Dermis microvascular lymphatic vessel endothelial cell (primary cell): ENCODE data around the gene ING4. TPM values are rescaled to one million over a fixed set of nuclear protein-coding genes. Genes with fewer than 3 reads are reported as not detected.

Experiments
- DNase-seq, 2 donors: peaks; one replicate each; pipeline versions ENCODE4 v3.0.0 to v3.0.0-alpha.2; 2010; ENCODE audit warnings: low read depth in 2 of 2
- total RNA-seq: library from RNA; depleted of rRNA; stranded (reverse); fragments of >200 nt; gene quantifications from 2 replicates; pipeline ENCODE4 v1.2.1, GENCODE V29; 2014

Gene ING4
- total RNA-seq, 1 donor from 2014 or later, result 31.1 TPM

DNA sequence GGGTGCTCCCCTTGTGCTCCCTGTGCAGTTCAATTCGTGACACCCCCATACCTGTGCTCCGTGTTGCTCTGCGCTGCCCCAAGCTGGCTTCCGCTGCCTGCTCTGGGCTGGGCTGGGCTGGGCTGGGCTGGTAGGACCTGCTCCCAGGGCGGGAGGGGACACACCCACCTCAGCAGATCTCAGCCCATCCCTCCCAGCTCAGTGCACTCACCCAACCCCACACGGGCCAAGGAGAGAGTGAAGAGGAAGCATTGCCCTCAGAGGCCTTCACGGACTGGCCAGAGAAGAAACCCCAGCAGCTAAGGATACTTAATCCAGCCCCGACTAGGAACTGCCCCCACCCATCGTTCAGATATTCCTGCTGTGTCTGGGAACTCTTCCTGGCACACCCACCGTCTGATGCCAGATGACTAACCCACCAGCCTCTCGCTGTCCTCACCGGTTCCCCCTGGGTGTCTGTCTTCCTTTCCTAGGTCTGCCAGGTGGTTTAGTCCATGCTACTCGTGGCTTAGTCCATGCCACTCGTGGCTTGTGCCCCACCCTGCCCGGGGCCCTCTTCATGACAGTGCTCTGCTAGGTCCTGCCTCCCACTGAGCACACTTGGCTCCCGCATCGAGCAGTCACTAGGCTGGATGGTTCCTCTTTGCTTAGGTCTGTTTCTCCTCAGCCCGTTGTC, 26.9 kb downstream of the ING4 start, which contains the start of gene LPAR5:
Gene LPAR5, minus strand, starts transcription at position 104 of the 676 bp plus-strand sequence. CDS start 14,711 bp downstream, outside the sequence.
- peak in 1 of 2 donors; percentile 22 for DNase-seq

- DNase-seq, result no peak
Observed at GRCh38 chr12:6635375-6635855, 27.5 kb downstream of the ING4 start.

GRCh38 chr12:6632026-6632983, 30.6 kb downstream of the ING4 start:
- DNase-seq, result no peak

GRCh38 chr12:6631549-6631961, 31.4 kb downstream of the ING4 start:
- no peak for DNase-seq

DNA sequence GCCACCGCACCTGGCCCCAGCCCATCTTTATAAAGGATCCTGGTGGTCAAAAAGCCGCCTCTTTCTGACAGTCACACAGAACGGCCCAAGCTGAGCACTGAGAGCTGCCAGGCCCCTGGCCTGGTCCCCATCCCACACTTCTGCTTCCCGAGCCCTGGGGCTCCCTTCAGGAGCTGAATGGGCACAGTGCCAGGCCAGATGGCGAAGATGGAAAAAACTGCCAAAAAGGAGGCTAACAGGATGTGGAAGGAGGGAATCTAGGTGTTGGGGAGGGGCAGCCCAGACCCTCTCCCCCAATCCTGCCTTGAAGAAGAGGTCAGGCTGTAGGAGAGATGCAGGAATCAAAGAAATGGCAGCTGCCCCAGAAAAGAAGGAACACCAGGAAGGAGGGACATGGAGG, 32.2 kb downstream of the ING4 start:
- no peak for DNase-seq

GRCh38 chr12:6627616-6628015, 35.3 kb downstream of the ING4 start:
- DNase-seq, result no peak

- no peak for DNase-seq
Observed at GRCh38 chr12:6626654-6627283, 36.1 kb downstream of the ING4 start.

GRCh38 chr12:6620885-6621274, 42.0 kb downstream of the ING4 start:
- no peak for DNase-seq

DNA sequence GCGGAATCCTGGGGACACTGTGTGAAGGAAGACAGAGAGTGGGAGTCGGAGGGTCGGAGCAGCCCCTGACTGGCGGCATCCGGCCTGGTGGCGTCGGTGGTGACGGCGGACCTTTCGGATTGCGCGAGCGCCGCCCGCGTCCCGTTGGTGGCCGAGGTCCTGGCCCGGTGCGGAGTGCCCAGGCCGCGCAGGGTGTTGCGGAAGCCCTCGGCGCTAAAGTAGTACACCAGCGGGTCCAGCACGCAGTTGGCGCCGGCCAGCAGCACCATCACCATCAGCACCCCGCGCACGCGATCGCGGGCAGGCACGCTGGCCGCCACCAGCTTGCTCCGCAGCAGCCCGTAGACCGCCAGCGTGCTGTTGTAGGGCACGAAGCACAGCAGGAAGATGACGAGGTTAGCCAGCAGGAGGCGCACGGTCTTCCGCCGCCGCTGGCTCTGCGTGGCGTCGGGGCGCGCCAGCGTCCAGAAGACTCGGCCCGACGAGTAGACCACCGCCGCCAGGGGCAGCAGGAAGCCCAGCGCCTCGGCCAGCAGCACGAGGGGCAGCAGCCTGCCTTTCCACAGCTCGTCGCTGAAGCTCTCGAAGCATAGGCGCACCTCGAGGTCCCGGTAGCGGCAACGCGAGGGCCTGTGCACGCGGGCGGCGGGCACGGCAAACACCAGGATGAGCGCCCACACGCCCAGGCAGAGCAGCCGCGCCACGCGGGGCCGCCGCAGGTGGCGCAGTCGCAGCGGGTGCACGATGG, 42.6 kb downstream of the ING4 start:
- DNase-seq, result peak; percentile 39 to 78

DNA sequence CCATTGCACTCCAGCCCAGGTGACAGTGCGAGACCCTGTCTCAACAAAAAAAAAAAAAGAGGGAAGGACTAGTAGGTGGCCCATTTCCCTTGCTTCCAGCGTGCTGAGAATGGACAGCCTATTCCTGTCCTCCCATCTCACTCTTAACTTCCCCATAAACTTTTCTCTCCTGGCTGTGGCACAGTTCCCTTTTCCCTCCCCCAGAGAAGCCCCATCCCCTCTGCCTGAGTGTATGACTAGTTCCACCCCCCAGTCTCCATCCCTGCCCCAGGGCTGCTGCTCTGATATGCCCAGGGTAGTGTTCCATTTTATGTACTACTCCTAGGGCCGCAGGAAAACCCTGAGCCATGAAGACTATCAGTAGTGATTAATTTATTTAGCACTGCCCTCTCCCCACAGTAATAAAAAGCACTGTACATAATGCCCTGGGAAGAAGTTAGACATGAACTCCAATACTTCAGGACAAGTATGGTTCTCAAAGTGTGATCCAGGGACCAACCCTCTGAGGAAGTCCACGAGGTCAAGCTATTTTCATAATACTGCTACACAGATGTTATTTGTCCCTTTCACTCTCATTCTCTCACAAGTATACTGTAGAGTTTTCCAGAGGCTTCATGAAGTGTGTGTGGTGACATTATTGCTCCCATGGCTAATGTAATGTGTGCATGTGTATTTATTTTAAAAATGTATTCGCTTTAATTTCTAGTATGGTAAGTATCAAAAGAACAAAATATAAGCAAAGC, 44.3 kb downstream of the ING4 start:
- no peak for DNase-seq

DNA sequence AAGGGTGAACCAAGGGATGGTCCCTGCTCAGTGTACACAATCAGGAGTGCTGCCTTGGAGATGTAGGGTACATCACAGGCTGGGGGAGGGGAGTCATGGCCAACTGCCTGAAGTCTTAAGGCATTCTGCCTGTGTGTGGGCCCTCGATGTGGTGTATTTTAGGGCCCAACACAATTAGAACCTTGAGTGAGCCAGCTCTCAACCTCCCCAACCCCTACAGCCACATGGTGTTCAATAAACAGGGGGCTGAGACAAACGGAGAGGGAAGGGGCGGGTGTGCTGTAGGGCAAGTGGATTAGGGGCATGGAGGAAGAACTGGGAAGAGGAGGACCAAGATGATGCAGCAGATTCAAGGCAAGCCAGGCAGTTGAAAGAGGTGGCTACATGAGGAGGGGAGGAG, 47.1 kb downstream of the ING4 start:
- DNase-seq, result no peak

- DNase-seq, result no peak
Observed at GRCh38 chr12:6614513-6615172, 48.3 kb downstream of the ING4 start.

DNA sequence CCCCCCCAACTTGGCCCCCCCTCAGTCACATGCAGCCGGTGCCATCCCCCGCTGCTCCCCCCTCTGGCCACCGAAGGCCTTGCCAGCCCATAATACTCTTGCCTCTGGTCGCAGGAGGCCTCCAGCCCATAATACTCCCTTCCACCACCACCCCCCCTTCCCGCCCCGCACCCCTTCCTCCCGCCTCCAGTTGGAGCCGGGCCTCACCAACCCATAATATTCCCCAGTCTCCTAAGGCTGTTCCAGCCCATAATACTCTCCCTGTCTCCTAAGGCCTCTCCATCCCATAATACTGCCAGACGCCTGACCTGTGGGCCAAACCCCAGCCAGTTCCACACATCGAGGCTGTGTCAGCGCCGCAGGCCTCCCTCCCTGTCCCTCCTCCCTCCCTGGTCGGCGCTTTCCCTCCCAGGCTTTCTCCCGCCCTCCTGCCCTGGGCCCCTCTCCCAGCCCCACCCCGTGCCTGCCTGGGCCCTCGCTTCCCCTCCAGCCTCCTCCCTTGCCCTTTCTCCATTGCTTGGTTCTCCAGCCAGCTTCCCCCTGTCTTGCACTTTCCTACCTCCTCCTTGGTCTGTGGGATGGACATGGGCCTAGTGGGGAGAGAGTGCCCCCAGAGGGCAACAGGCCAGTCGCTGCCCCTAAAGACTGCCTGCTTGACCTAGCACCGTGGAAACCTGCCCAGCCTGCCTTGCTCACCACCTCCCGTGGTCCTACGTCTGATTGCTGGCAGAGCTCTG, 49.0 kb downstream of the ING4 start:
- DNase-seq, result peak; percentile 74 to 83

DNA sequence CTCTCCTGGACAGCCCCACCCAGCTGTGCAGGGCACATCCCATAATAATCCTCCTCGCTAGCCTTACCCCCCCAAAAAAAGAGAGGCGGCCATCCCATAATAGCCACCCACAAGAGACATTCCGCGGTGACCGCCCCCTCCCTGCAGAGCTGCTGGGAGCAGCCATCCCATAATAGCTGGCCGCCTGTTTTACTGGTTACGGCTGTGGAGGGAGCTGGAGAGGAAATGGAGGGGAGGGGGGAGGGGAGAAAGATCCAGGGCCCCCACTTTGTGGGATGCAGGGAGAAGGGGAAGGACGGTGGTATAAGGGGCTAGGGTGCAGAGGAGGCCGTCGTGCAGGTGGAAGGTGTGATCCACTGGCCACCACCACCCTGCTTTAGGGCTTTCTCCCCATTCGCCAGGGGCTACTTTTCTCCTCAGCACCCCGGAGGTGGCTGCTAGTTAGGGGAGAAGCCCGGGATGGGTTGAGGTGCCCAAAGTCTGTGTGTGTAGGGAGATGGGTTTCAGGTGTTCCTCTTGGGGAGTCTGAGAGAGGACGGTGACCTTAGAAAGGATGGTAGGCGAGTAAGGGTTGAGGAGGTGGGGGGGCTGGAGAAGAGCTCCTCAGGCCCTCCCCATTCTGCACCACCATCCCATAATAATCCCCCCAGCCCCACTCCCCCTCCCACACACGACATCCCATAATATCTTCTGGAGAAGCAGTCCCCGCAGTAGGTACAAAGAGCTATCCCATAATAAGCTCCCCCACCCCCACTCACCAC, 49.7 kb downstream of the ING4 start:
- DNase-seq, result peak in 1 of 2 donors; percentile 37

DNA sequence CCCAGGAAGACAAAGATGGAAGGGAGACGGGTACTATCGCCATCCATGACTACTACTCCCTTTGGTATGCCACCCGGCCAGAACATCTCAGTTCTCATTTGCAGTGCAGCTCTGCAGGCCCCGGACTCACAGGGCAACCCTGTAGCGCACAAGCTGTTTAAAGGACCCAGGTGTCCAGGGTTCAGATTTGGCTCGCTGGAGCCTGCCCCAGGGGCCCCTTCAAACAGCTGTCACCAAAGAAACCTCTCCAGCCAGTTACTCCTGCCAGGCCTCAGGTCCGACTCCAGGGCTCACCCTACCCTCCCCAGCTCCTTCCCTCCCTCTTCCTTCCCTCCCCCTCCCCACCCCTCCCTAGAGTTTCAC, 50.3 kb downstream of the ING4 start:
- DNase-seq, result no peak

DNA sequence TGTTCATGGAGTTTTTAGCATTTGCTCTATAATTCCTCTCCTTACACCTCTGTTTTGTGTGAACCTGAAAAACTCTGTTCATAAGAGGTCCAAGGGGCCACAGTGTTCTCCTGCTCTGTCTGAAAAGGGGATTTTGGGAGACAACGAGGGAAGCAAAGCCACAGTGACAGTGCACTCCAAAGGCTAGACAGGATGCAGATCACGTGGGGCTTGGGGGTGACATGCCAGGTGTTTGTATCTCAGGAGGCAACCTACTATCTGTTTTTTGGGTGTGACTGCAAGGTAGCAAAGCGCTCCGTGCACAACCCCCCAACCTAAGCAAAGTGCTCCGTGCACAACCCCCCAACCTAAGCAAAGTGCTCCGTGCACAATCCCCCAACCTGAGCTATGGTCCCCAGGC, 50.7 kb downstream of the ING4 start:
- DNase-seq, result no peak

GRCh38 chr12:6608592-6609281, 54.2 kb downstream of the ING4 start:
- no peak for DNase-seq
